CD4-positive, alpha-beta T cell treated with Interleukin-15 for 4 hours (primary cell): Measurements from ENCODE around the gene KRT81.

Experiments
- DNase-seq: peaks from one replicate; pipeline ENCODE4 v3.0.0-alpha.2; 2020; ENCODE audit warnings: low spot score

The KRT81 gene

DNA sequence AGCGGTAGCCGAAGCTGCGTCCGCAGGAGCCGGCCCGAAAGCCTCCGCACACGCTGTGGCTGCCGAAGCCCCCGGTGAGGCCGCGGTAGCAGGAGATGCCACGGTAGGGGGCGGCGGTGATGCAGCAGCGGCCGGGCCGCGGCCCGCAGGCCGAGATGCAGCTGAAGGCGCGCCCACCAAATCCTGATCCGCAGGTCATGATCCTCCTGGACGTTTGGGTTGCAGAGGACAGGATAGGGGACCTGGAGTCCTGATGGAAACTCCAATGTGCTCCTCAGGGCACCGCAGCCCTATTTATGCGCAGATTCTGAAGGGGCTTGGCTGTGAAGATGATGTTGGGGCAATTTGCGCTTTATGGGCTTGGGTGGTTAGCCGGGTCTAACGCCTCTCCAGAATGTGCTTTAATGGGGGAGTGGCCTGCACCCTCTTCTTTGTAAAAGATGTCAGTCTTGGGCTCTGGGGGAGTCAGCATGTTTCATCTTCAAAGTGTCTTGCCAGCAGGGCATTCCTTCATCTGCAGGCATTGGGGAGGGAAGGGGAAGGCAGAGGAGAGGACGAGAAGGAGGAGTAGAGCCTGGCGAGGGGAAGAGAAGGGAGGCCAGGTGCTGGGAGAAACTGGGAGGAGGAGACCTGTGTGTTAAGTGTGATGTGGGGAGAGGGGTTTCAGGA, at the start of gene KRT81:
Gene KRT81, minus strand, starts transcription at position 268 of the 669 bp plus-strand sequence. Its CDS starts 69 bp downstream, at position 199.
- DNase-seq = no peak

DNA sequence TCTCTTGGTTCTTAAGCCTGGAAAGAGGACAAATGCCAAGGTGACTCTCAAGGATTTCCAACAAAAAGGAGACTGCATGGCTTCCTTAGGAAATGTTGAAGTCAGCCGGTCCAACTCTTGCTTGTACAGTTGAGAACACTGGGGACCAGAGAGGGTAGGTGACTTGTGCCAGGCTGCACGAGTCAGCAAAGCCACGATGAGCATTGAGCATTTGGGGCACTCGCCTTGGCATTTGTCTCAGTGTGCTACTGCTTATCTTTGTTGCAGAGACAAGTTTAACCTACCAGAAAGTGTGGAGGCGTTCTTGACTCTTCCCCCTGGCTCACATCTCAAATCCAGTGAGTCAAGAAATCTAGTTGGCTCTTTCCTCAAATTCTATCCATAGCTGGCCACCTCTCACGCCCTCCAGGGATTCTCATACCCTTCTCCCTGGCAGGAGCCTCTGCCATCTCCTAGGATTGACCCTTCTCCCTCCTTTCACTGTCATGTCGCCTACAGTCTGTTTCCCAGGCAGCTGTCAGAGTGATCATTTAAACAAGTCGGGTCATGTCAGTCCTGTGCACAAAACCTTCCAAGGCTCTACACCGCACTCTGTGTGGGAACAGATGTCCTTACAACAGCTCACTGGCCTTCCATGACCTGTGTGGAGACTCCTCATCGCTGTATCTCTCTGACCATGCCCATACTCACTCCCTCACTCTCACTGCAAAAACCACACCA, 47.1 kb upstream of the KRT81 start:
- no peak for DNase-seq

DNA sequence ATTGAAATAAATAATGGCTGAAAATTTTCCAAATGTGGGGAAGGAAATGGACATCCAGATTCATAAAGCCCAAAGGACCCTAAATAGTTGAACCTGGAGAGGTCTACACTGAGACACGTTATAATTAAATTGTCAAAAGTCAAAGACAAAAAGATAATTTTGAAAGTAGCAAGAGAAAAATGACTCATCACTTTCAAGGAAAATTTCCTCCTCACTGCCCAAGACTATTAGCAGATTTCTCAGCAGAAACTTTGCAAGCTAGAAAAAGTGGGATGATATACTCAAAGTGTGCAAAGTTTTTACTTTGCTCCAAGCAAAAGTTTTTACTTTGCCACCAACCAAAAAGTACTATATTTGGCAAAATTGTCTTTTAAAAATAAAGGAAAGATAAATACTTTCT, 45.7 kb upstream of the KRT81 start:
- DNase-seq = no peak

DNA sequence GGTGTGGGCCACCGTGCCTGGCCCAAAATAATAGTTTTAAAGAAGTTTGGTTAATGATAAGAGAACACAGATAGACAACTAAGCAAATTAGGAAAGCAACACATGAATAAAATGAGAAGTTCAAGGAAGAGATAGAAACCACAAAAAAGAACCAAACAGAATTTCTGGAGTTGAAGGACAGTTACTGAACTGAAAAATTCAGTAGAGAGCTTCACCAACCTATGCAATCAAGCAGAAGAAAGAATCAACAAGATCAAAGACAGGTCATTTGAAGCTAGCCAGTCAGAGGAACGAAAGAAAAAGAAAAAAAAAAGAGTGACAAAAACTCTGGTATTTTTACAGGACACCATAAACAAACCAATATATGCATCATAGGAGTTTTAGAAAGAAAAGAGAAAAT, 45.3 kb upstream of the KRT81 start:
- DNase-seq = no peak

DNA sequence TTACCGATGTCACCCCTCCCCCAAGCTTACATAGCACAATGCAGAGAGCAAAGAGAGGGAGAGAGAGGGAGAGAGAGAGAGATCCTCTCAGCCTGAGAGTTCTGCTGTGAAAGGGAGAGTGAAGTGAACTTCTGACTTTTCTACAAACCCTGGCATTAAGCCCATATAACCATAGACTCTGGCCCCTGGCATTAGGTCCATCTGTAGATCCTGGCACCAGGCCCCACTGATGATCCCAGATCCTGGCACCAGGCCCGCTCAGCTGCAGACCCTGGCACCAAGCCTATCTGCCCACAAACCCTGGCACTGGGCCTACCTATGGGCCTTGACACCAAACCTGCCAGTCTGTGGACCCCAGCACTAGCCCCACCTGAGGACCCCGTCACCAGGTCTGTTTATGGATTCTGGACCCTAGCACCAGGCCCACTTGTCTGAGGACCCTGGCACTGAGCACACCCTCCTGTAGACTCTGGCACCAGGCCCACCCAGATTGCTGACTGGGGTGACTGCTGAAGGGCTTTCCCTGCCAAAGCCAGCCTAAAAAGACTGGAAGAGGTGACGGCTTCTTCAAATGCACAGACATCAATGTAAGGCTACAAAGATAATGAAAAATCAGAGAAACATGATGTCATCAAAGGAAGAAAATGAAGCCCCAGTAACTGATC, 44.4 kb upstream of the KRT81 start:
- DNase-seq = no peak

DNA sequence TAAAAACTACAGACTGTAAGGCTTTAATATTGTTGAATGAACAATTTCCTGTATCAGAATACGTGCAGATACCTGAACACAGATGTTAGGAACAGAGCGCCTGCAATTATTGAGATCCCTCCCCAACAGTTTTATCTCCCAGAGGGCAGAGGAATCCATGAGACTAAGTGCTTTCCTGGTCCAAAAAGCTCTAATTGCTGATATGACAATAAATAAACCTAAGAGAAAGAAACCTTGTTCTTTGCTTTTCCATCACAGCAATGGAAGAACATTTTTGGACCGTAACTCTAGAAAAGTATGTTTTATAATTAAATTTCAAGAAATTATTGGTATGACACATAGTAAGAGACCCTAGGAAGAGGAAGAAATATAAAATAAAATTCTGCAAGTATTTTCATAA, 42.9 kb upstream of the KRT81 start:
- DNase-seq = no peak

DNA sequence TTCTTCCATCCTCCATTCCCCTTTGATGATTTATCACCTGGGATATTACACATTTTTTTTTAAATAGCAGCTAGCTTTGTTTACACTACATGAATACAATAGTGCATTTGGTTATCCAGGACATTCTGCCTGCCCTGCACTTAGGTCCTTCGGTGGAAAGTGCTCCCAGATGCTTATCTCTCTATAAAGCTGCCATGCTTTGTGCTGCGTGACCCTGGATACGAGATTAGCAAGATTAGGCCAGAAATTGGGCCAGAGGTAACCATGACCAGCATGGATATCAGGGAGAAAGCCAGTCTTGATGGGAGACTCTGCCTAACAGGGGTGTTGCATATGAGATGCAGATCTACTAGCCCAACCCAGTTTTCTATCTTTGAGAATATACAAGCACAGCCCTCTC, 42.0 kb upstream of the KRT81 start:
- no peak for DNase-seq

DNA sequence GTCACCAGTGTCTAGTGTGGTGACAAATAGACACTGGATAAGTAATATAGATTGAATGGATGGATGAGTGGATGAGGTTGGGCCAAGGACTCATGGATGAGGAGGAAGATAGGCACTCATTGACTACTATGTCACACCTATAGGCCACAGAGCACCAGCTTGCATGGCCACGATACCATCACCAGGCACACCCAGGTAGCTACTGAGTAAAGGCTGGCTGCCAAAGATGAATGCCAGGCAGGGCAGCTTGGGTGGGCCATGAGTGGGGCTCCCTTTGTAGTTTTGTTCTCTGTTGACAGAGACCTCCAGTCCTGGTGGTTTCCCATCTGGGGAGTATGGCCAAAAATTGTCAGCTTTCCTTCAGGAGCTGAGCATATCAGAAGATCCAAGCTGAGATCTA, 41.0 kb upstream of the KRT81 start:
- DNase-seq = no peak

DNA sequence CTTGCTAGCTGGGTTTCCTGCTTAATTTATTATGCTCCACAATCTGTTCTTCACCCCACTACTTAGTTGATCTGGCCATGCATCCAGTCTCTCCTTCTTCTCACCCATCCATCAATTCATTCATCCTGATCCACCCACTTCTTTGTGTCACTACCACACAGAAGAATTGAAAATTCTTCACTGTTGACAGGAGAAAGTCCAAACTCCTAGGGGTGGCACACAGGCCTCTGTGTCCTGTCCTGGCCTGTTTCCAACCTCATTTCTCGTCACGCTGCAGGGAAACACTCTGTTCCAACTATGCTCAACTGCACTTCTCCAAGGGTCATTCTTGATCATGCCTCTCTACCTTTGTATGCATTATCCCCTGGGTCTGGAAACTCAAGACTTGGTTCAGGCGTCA, 40.5 kb upstream of the KRT81 start:
- DNase-seq = no peak

DNA sequence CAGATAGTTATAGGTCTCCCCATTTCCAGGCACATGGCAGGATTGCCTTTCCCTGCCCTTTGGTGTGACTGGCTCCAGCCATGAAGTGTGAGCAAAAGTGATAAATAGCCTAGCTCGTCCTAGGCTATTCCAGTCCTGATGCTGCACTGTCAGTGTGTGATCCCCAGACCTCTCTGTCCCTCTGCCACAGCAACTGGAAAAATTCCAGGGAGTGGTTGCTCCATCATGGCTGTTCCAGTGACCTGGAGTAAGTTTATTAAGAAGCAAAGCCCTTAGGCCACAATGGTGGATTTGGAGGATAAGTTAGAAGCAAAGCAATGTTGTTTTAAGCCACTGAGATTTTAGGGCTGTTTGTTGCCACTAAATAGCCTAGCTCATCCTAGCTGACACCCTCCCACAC, 39.7 kb upstream of the KRT81 start:
- no peak for DNase-seq

DNA sequence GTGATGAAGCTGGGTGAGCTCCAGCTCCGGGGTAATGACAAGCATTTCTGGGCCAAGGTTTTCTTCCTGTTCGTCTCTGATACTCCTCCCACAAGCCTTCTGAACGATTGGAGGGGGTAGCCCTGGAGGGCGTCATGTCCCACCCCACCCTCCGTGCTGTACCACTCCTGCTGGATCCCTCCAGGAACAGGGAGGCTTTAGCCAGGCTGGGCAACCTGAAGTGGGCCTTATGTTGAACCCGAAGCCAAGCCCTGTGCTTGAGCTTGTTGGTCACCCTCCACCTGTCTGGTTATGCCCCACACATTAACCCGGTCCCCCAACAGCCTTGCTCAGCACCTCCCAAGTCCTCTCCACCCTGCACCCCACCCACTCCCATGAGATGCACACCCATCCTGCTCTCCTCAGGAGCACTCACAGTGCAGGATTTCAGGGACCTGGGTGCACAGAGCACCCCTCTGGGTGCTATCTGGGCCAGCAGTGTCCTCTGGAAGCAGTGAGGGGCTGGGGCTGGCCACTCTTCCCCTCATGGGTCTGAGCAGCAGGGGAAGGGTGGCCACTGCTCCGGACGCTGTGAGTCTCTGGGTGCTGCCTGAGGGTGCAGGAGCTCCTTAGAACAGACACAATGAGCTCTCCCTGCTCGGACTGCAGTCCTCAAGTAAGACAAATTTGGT, 36.6 kb upstream of the KRT81 start:
- DNase-seq = no peak

DNA sequence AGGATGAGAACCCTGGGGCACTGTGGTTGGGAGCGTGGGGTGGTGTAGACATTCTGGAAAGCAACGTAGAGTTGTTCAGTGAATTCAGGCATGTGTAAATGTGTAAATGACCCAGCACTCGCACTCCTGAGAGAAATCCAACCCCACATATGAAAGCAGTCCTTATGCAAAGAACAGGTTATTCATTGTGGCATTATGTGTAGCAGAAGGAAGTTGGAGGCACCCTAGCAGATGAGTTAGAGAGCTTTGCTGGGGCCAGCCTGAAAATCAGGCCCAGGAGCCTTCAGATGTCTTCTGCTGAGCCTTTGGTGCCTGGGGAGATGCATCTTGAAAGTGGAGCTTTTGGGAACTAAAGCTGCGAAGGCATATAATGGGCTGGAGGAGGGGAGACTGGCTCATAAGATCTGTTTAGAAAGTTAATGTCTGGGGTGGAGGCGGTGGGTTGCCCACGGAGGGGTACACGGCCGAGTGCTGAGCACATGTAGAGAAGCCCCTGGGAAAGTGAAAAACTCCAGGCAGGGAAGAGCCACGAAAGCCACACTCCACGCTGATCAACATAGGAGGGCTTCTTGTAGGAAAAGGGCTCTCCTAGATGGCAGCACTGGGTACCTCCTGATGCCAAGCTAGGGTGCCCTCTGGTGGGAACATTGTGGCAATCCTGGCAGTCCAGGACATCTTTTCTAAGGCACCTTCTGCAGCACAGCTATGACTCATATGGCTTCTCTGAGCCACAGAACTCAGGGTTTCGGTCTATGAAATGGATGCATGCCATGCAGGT, 35.9 kb upstream of the KRT81 start:
- peak; percentile 86 for DNase-seq

DNA sequence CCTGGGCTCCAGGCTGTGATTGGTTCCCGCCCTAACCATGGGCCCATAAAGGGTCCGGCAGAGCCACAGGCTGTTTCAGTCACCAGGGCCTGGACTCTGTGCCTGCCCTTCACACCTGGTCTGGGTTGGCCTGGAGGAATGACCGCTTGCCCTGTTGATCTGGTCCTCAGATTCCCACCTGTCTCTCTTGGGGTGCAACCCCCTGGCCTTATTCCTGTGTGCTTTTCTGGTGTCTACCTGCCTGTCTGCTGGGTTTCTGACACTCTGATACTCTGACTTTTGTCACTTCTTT, 32.8 kb upstream of the KRT81 start:
- DNase-seq = no peak

DNA sequence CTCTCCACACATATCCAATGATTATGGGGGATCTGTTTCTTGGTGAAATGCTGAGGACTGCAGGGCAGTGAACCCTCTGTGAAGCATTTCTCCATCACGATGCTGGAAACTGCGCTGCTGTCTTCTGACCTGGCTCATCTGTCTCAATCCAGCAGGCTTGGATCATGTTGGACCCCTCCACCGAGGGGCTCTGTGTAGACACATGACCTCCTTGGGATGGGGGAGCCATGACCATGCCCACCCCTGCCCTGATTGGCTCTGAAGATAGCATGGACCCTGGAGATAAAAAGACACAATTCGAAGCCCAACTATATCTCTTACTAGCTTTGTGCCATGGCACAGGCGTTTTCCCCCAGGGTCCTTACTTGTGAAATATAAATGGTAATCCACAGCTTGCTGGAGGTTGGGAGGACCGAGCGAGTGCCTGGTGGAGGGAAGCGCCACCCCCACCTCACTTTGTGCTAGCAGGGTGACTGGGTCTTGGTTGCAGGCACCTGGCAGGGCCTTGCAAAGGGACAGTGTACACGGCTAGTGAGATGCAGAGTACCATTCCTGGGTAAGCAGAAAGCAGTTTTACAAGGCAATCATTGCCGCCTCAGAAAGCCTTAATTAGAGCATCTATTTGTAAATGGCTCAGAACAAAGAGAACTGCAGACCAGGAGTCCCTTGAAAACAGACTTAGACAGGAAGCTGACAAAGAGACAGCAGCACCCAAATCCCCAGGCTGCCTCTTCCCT, 32.2 kb upstream of the KRT81 start:
- DNase-seq = no peak

DNA sequence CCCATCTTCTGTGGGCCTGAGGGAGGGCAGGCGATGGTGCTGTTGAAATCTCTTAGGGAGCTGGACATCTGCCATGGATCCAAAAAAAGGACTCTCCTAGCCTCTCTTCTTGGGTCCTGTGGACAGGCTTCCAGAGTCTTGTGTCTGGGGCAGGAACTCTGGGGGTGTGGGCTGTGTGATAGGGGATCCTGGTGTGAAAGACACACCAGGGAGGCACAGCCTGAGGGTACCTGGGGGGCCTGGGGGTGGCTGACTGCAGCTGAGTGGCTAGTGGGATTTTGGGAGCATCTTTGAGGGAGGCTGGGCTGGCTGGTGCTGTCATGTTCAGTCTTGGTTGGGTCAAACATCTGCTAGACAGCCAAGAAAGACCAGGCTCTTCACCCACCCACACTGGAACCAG, 31.7 kb upstream of the KRT81 start:
- no peak for DNase-seq

DNA sequence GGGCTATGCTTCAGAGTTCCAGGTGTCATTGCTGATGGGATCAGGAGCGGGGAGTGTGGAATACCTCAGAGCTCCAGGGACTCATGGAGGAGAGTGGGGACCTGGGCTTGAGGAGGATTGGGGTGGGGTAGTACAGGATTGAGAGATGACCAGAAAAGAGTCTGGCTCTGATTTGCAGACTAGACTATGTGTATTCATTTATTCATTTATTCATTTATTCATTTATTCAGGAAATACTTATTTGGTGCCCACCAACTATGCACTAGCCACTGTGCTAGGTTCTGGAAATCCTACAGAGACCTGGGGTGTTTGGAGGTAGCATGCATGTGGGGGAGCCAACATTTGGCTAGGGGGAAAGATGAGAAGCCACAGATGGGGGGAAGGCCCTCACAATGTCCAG, 30.7 kb upstream of the KRT81 start:
- no peak for DNase-seq

DNA sequence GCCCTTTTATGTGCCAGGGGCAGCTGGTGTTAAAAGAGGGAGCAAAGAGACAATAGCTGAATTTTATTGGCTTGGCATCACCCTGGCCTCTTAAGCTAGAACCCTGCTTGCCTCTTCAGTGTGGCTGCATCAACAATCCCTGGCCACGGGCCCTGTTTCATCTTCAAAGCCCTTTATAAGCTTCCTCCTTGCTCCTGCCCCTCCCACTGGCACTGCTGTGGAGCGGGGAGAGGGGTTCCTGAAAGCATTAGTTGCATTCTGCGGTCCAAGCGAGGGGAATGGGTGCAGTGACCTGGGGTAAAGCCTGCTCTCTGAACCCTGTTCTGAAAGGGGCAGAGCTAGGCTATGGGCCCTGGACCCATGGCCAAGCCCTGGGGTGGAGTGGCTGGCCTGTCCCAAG, 30.1 kb upstream of the KRT81 start:
- no peak for DNase-seq

DNA sequence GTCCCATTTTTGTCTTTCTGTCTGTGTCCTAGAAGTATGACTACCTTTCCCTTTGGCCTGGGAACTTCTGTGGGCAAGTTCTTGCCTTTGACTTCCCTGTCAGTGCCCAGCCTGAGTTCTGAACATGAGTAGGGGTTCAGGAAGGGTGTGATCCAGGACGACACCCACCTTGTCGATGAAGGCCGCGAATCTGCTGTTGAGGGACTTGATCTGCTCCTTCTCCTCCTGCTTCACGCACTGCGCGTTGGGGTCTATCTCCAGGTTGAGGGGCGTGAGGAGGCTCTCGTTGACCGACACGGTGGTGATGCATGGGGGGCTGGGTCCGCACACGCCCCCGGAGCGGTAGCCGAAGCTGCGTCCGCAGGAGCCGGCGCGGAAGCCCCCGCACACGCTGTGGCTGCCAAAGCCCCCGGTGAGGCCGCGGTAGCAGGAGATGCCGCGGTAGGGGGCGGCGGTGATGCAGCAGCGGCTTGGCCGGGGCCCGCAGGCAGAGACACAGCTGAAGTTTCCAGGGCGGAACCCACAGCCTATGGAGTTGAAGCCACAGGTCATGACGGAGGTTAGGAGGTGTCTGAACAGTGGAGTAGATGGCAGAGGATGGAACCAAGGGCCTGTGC, 29.6 kb upstream of the KRT81 start, which contains the start of gene KRT83:
Gene KRT83, minus strand, starts transcription at position 615 of the 617 bp plus-strand sequence. Its CDS starts 63 bp downstream, at position 552.
- no peak for DNase-seq

DNA sequence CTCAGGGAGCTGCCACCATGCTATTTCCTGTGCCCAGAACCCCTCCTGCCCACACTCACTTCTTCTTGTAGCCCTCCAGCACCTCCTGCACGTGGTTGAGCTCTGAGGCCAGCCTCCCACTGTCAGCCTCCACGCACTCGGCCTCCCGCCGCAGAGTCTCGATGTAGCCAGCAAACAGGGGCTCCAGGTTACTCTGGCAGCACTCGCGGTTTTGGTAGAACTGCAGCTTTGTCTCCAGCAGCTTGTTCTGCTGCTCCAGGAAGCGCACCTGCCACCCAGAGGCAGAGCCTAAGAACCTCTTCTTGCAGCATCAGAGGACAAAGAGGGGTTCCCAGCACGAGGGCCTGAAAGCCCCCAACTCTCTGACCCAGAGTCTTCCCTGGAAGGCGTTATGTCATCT, 27.8 kb upstream of the KRT81 start:
- DNase-seq = no peak

DNA sequence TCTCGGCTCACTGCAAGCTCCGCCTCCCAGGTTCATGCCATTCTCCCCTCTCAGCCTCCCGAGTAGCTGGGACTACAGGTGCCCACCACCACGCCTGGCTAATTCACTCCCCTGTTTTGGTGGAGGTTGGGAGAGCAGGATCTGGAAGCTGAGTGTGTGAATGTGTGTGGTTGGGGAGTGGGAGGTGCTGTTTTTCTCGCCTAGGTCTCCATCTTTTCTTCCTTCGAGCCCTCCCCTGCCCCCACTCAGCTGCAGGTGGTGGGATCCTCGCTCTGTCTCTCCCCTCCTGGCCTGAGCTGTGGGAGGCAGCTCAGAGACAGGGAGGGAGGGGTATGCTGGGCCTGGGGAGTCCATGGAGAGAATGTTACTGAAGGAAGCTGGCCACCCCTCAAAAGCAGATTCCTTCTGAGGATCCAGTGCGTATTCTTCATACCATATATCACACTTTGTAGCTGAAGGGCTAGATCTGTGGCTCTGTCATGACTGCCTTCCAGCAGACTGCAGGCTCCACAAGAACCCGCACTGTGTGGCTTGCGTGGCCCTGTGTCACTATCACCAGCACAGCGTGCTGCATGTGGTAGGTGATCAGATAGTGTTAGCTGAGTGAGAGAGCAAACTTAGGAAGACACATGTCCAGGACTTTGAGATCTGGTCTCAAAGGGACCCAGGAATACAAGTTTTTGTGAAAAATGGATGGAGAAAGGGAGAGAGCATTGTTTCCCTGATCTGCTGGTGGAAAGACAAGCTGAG, 27.1 kb upstream of the KRT81 start:
- no peak for DNase-seq
